Left ventricle myocardium inferior (tissue), 1 donor: Measurements from ENCODE around the gene SYNGR4. TPM values are rescaled to one million over a fixed set of nuclear protein-coding genes. Genes with fewer than 3 reads are reported as not detected.

Experiments
- DNase-seq: peaks from one replicate; pipeline ENCODE4 v3.0.0-alpha.2; 2020
- H3K27ac ChIP-seq: fragments of 200-600 bp; replicated peaks from 2 replicates; pipeline ENCODE4 v1.8.0; 2021
- H3K27me3 ChIP-seq: fragments of 200-600 bp; 2 replicates; pipeline ENCODE4 v1.8.0; 2021; ENCODE audit warnings: low read depth
- H3K36me3 ChIP-seq: fragments of 200-600 bp; 2 replicates; pipeline ENCODE4 v1.8.0; 2021
- H3K4me1 ChIP-seq: fragments of 200-600 bp; 2 replicates; pipeline ENCODE4 v1.8.0; 2021
- H3K4me3 ChIP-seq: fragments of 200-600 bp; 2 replicates; pipeline ENCODE4 v1.8.0; 2021; ENCODE audit warnings: mild to moderate bottlenecking, moderate library complexity
- H3K9me3 ChIP-seq: fragments of 200-600 bp; replicated peaks from 2 replicates; pipeline ENCODE4 v1.8.0; 2021
- intact Hi-C: fragments of 100-400 bp; cut with micrococcal nuclease; formaldehyde crosslinking; loops from one replicate; pipeline ENCODE4 v1.11.0; 2022
- total RNA-seq: library from RNA; stranded (reverse); fragmentation: NEBNext Ultra II Directional; extraction: Animal tissue kit (Norgen Biotek cat#: 25700); gene quantifications from one replicate; pipeline ENCODE4 v1.2.1, GENCODE V29; 2021
- TF ChIP-seq, protein P1 (sequence below): fragments of 200-600 bp; IDR thresholded peaks from 2 replicates; pipeline ENCODE4 v1.8.0; 2021; ENCODE audit warnings: antibody characterized with exemption, mild to moderate bottlenecking, borderline replicate concordance
- donor health status: DM: no; HTN: yes; CAD: no; lungs with severe emphysema.

Gene SYNGR4
- total RNA-seq, 1 donor from 2014 or later: not detected

GRCh38 chr19:48403606-48404005 lies 39.4 kb downstream of the SYNGR4 start:
- H3K36me3 ChIP-seq: no peaks in the 10 kb centered on the region
- H3K27ac ChIP-seq: no peak overlapping the region
- H3K27me3 ChIP-seq: peaks cover 24% of the 10 kb centered on the region
- TF ChIP-seq, protein P1, sequence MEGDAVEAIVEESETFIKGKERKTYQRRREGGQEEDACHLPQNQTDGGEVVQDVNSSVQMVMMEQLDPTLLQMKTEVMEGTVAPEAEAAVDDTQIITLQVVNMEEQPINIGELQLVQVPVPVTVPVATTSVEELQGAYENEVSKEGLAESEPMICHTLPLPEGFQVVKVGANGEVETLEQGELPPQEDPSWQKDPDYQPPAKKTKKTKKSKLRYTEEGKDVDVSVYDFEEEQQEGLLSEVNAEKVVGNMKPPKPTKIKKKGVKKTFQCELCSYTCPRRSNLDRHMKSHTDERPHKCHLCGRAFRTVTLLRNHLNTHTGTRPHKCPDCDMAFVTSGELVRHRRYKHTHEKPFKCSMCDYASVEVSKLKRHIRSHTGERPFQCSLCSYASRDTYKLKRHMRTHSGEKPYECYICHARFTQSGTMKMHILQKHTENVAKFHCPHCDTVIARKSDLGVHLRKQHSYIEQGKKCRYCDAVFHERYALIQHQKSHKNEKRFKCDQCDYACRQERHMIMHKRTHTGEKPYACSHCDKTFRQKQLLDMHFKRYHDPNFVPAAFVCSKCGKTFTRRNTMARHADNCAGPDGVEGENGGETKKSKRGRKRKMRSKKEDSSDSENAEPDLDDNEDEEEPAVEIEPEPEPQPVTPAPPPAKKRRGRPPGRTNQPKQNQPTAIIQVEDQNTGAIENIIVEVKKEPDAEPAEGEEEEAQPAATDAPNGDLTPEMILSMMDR: no peak
- no peak overlapping the region for H3K4me3 ChIP-seq
- DNase-seq: no peak
- peaks cover 4% of the 10 kb centered on the region for H3K4me1 ChIP-seq
- intact Hi-C loops: no loop called here
- no peaks in the 10 kb centered on the region for H3K9me3 ChIP-seq

- peaks cover 3% of the 10 kb centered on the region for H3K4me1 ChIP-seq
- intact Hi-C loops: no loop called here
Measured at GRCh38 chr19:48405010-48405659, 41.0 kb downstream of the SYNGR4 start.

DNA sequence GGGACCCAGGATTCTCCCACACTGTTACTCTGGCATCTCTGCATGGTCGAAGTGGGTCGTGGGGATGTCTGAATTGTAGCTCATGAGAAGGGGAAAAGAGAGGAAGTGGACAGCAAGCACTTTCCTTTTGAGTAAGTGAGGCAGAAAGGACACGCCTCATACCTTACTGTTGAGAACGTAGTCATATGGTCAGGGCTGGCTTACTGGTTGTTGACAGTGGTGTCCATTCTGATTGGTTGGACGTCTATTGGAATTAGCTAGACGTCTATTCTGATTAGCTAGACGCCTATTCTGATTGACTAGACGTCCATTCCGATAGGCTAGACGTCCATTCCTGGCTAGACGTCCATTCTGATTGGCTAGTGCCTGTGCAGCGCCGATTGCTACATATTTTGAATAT lies 41.7 kb downstream of the SYNGR4 start:
- intact Hi-C loops: no loop called here
- DNase-seq: no peak

More at GRCh38 chr19:48405010-48405659, 41.0 kb downstream of the SYNGR4 start:
- TF ChIP-seq, protein P1: no peak
- Histone ChIP-seq H3K4me3 (no peak overlapping the region), H3K27me3 (peaks cover 32% of the 10 kb centered on the region), H3K9me3 (no peaks in the 10 kb centered on the region), H3K27ac (no peak overlapping the region), H3K36me3 (no peaks in the 10 kb centered on the region)
- DNase-seq: no peak

DNA sequence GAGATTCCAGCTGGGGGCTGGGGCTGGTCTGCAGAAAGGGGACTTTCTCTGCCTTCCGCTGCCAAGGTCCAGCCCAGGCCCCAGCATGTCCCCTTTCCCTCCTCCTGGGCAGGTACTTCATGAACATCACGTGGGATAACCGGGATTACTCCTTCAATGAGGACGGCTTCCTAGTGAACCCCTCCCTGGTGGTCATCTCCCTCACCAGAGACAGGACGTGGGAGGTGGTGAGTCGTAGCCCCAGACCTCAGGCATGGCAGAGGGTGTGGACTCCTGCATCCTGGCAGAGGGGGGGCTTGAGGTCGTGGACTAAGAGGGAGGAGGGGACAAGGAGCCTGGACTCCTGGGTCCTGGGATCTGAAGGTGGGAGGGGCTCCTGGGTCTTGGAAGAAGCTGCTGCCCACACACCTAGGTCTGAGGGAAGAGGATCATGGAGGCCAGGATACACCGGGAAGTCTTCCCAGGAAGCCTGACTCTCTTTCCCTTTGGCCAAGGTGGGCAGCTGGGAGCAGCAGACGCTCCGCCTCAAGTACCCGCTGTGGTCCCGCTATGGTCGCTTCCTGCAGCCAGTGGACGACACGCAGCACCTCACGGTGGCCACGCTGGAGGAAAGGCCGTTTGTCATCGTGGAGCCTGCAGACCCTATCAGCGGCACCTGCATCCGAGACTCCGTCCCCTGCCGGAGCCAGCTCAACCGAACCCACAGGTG lies 49.9 kb downstream of the SYNGR4 start:
- intact Hi-C loops: no loop called here
- no peak for DNase-seq
- H3K9me3 ChIP-seq: no peaks in the 10 kb centered on the region
- TF ChIP-seq, protein P1: no peak
- peak overlapping the region; percentile 55 for H3K4me3 ChIP-seq
- no peaks in the 10 kb centered on the region for H3K36me3 ChIP-seq
- peaks cover 23% of the 10 kb centered on the region for H3K4me1 ChIP-seq
- H3K27me3 ChIP-seq: peaks cover 26% of the 10 kb centered on the region
- H3K27ac ChIP-seq: no peak overlapping the region

More for the DNA sequence above, 41.7 kb downstream of the SYNGR4 start:
- H3K4me1 ChIP-seq: no peaks in the 10 kb centered on the region
- H3K36me3 ChIP-seq: no peaks in the 10 kb centered on the region
- H3K4me3 ChIP-seq: no peak overlapping the region
- H3K9me3 ChIP-seq: no peaks in the 10 kb centered on the region
- TF ChIP-seq, protein P1: no peak
- H3K27ac ChIP-seq: no peak overlapping the region
- peaks cover 33% of the 10 kb centered on the region for H3K27me3 ChIP-seq

DNA sequence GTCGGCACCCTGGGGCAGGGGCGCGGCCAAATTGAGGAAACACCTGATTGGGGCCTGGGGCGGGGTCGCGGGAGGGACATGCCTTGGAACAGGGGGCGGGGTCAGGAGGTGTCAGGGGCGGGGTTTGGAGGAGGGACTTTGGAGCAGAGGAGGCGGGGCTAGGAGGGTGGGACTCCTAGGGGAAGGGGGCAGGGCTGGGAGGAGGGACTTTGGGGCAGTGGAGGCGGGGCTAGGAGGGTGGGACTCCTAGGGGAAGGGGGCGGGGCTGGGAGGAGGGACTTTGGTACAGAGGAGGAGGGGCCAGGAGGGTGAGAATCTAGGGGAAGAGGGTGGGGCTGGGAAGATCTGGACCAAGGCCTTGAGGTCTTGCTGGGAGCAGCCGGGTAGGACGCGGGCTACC lies 51.2 kb downstream of the SYNGR4 start:
- Histone ChIP-seq H3K4me3 (peak overlapping the region; percentile 55), H3K4me1 (peaks cover 23% of the 10 kb centered on the region), H3K36me3 (no peaks in the 10 kb centered on the region), H3K9me3 (no peaks in the 10 kb centered on the region), H3K27ac (no peak overlapping the region), H3K27me3 (peaks cover 17% of the 10 kb centered on the region)
- TF ChIP-seq, protein P1: no peak
- intact Hi-C loops: no loop called here
- peak; percentile 81 for DNase-seq
